Hepatocyte (in vitro differentiated cells): ENCODE measurements around the gene ZNF682. TPM values are rescaled to one million over a fixed set of nuclear protein-coding genes. Genes with fewer than 3 reads are reported as not detected.
A peak's percentile ranks its signal among the peaks of the same experiment; 100 is the strongest.
"Not testable (repeated sequence)": the region's sequence is repeated elsewhere in the genome, so short reads cannot be mapped to it uniquely, and the experiment has no call there.

ENCODE experiments used
- DNase-seq: peaks from one replicate; pipeline ENCODE4 v3.0.0-alpha.2; 2016; ENCODE audit warnings: low spot score
- H2AFZ ChIP-seq: fragments of 200-600 bp; sonication (generic); 2 replicates; pipeline ENCODE4 v1.6.0; 2016; ENCODE audit warnings: antibody characterized with exemption, mild to moderate bottlenecking
- H3K27ac ChIP-seq: fragments of 200-600 bp; sonication (generic); 2 replicates; pipeline ENCODE4 v1.5.1; 2016; ENCODE audit warnings: mild to moderate bottlenecking
- H3K27me3 ChIP-seq: fragments of 200-600 bp; sonication (generic); 2 replicates; pipeline ENCODE4 v1.6.1; 2016
- H3K36me3 ChIP-seq: fragments of 200-600 bp; sonication (generic); replicated peaks from 2 replicates; pipeline ENCODE4 v1.5.1; 2016; ENCODE audit warnings: low read depth; ENCODE audit not compliant: insufficient read depth
- H3K4me1 ChIP-seq: fragments of 200-600 bp; sonication (generic); 2 replicates; pipeline ENCODE4 v1.5.1; 2016; ENCODE audit warnings: mild to moderate bottlenecking, moderate library complexity; ENCODE audit not compliant: insufficient read depth
- H3K4me2 ChIP-seq: fragments of 200-600 bp; sonication (generic); 2 replicates; pipeline ENCODE4 v1.6.0; 2016
- H3K4me3 ChIP-seq: fragments of 200-600 bp; sonication (generic); 2 replicates; pipeline ENCODE4 v1.5.1; 2016; ENCODE audit warnings: mild to moderate bottlenecking
- H3K79me2 ChIP-seq: fragments of 200-600 bp; sonication (generic); 2 replicates; pipeline ENCODE4 v1.6.0; 2017; ENCODE audit warnings: mild to moderate bottlenecking
- H3K9me2 ChIP-seq: fragments of 200-600 bp; sonication (generic); replicated peaks from 2 replicates; pipeline ENCODE4 v1.6.0; 2017; ENCODE audit warnings: mild to moderate bottlenecking; ENCODE audit not compliant: insufficient read depth
- H3K9me3 ChIP-seq: fragments of 200-600 bp; sonication (generic); 2 replicates; pipeline ENCODE4 v1.5.1; 2016; ENCODE audit warnings: low read depth, mild to moderate bottlenecking
- H4K20me1 ChIP-seq: fragments of 200-600 bp; sonication (generic); 2 replicates; pipeline ENCODE4 v1.6.0; 2016; ENCODE audit warnings: mild to moderate bottlenecking; ENCODE audit not compliant: insufficient read depth, poor library complexity, severe bottlenecking
- EZH2 ChIP-seq: fragments of 200-600 bp; sonication (generic); IDR thresholded peaks from 2 replicates; pipeline ENCODE4 v1.6.1; 2016; ENCODE audit warnings: antibody characterized with exemption, mild to moderate bottlenecking, borderline replicate concordance
- EZH2phosphoT487 ChIP-seq: fragments of 200-600 bp; sonication (generic); IDR thresholded peaks from one replicate; pipeline ENCODE4 v1.6.1; 2018; ENCODE audit warnings: antibody characterized with exemption, mild to moderate bottlenecking, low read depth, moderate library complexity; ENCODE audit not compliant: unreplicated experiment, severe bottlenecking
- WGBS: methylation state at CpG from one replicate; pipeline ENCODE4 v1.1.6; 2016; ENCODE audit warnings: low lambda C conversion rate; ENCODE audit errors: missing lambda C conversion rate; 5-methylcytosine and 5-hydroxymethylcytosine counted together
- polyA plus RNA-seq: library from polyadenylated mRNA; unstranded; fragments of >200 nt; fragmentation: Nextera tagmentation; extraction: Ambion mirVana; gene quantifications from 2 replicates; pipeline ENCODE4 v1.2.1, GENCODE V29; 2016
- total RNA-seq: library from RNA; depleted of rRNA; stranded (reverse); fragments of >200 nt; gene quantifications from 2 replicates; pipeline ENCODE4 v1.2.3, GENCODE V29; 2014
- TF ChIP-seq, protein P1 (sequence below): fragments of 200-600 bp; sonication (generic); IDR thresholded peaks from 2 replicates; pipeline ENCODE4 v1.5.1; 2016; ENCODE audit warnings: antibody characterized with exemption, mild to moderate bottlenecking; ENCODE audit not compliant: poor library complexity

Gene ZNF682
- total and polyA plus RNA-seq, 2 experiments from 2014 or later = 5.9 to 14.4 TPM

DNA sequence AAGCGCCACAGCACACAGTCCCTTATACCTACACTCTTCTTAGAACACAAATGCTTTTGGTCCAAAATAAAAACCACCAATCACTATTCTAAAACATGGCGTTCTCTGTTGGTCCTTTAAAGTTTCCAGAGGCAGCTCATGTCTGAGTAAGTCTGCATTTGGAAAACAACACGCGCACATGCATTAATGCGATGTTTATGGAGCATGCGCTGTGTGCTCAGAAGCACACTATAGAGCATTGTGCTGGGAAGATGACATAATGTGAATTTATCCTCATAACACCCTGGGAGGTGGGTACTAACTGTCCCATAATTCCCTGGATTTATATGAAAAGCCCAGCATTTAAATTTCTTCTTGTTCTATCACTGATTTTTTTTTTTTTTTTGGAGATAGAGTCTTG, 10.7 kb downstream of the ZNF682 start:
- Histone ChIP-seq H3K27ac (no peak overlapping the region), H3K36me3 (no peaks in the 10 kb centered on the region), H3K79me2 (peaks cover 6% of the 10 kb centered on the region), H3K4me2 (no peak overlapping the region), H3K9me3 (no peaks in the 10 kb centered on the region), H3K4me1 (no peaks in the 10 kb centered on the region), H3K4me3 (no peak overlapping the region), H3K27me3 (no peaks in the 10 kb centered on the region), H3K9me2 (no peaks in the 10 kb centered on the region), H2AFZ (no peak overlapping the region), H4K20me1 (no peaks in the 10 kb centered on the region)
- WGBS = over 99% methylated on average over 6 of the region's 6 CpGs
- no peak for DNase-seq
- no peak for TF ChIP-seq EZH2
- TF ChIP-seq, protein P1, sequence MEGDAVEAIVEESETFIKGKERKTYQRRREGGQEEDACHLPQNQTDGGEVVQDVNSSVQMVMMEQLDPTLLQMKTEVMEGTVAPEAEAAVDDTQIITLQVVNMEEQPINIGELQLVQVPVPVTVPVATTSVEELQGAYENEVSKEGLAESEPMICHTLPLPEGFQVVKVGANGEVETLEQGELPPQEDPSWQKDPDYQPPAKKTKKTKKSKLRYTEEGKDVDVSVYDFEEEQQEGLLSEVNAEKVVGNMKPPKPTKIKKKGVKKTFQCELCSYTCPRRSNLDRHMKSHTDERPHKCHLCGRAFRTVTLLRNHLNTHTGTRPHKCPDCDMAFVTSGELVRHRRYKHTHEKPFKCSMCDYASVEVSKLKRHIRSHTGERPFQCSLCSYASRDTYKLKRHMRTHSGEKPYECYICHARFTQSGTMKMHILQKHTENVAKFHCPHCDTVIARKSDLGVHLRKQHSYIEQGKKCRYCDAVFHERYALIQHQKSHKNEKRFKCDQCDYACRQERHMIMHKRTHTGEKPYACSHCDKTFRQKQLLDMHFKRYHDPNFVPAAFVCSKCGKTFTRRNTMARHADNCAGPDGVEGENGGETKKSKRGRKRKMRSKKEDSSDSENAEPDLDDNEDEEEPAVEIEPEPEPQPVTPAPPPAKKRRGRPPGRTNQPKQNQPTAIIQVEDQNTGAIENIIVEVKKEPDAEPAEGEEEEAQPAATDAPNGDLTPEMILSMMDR = no peak
- TF ChIP-seq EZH2phosphoT487 = no peak

- Histone ChIP-seq H3K4me2 (no peak overlapping the region), H3K9me3 (peaks cover 60% of the 10 kb centered on the region), H3K27ac (no peak overlapping the region), H3K27me3 (no peaks in the 10 kb centered on the region), H3K36me3 (peaks cover 12% of the 10 kb centered on the region), H4K20me1 (no peaks in the 10 kb centered on the region), H3K4me3 (no peak overlapping the region), H3K9me2 (no peaks in the 10 kb centered on the region), H3K4me1 (no peaks in the 10 kb centered on the region), H2AFZ (no peak overlapping the region), H3K79me2 (no peaks in the 10 kb centered on the region)
- 92% methylated on average over 2 of the region's 2 CpGs for WGBS
- no peak for TF ChIP-seq EZH2
- no peak for DNase-seq
Observed at GRCh38 chr19:20005741-20006140, 33.6 kb downstream of the ZNF682 start.

DNA sequence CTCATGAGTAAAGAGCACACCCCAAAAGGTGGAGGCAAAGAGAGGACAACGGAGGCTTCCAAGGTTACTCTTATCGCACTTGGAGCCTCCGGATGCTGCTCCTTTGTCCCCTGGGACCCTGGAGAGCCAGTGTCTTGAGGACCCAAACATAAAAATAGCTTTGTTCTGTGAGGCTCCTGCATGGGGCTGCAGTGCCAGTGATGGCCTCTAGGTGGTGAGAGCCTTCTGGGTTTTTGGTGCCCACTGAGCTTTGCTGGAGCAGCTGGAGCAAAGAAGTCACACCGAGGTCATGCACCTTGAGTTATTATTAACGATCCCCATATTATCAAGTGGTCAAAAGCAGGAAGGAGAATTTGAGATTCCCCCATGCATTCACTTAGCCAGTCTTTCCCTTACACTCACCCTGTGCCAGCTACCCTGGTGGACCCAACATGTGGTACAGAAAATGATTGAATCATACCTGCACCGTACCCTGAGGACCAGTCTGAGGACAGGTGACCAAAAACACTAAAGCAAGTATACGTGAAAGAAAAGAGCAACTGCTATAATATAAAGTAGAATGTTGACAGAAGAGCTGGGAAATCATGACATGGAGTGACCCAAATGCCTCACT, 41.5 kb downstream of the ZNF682 start:
- no peak for DNase-seq
- no peak overlapping the region for H3K27ac ChIP-seq
- no peak overlapping the region for H2AFZ ChIP-seq
- H3K36me3 ChIP-seq = no peaks in the 10 kb centered on the region
- no peaks in the 10 kb centered on the region for H4K20me1 ChIP-seq
- WGBS = 78% methylated on average over 7 of the region's 7 CpGs
- H3K4me2 ChIP-seq = no peak overlapping the region
- H3K79me2 ChIP-seq = no peaks in the 10 kb centered on the region
- H3K4me3 ChIP-seq = no peak overlapping the region
- no peaks in the 10 kb centered on the region for H3K4me1 ChIP-seq
- H3K9me3 ChIP-seq = no peaks in the 10 kb centered on the region
- H3K9me2 ChIP-seq = no peaks in the 10 kb centered on the region
- no peaks in the 10 kb centered on the region for H3K27me3 ChIP-seq
- TF ChIP-seq, protein P1 = peak; percentile 21
- no peak for TF ChIP-seq EZH2phosphoT487

DNA sequence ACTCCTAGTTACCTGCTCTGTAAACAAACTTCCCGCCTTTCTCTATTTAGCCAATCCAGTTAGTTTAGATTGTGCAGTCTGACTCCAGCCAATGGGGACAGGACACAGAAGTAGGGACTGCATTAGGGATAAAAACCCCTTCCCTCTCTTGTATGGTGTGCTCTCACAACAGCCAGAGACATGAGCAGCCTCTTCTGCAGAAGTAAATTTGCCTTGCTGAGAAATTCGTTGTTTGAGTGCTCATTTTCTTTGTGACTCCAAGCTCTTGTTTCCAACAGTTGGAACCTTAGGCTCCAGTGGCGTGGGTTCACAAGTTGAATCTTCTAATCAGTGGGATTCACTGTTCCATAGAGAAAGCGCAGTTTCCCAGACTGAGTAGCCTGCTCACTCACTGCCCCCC, 72.4 kb downstream of the ZNF682 start:
- Histone ChIP-seq H3K27me3 (no peaks in the 10 kb centered on the region), H3K4me1 (no peaks in the 10 kb centered on the region), H3K4me3 (no peak overlapping the region), H2AFZ (no peak overlapping the region), H4K20me1 (no peaks in the 10 kb centered on the region), H3K36me3 (no peaks in the 10 kb centered on the region), H3K27ac (no peak overlapping the region), H3K4me2 (no peak overlapping the region), H3K9me3 (no peaks in the 10 kb centered on the region), H3K9me2 (no peaks in the 10 kb centered on the region), H3K79me2 (no peaks in the 10 kb centered on the region)
- WGBS = 76% methylated on average over 4 of the region's 4 CpGs
- TF ChIP-seq EZH2 (no peak), EZH2phosphoT487 (no peak)
- TF ChIP-seq, protein P1 = no peak
- no peak for DNase-seq

- H3K36me3 ChIP-seq, H2AFZ ChIP-seq, H3K9me3 ChIP-seq, H3K27ac ChIP-seq, DNase-seq, H3K9me2 ChIP-seq, H3K27me3 ChIP-seq, H3K4me1 ChIP-seq, H3K4me2 ChIP-seq, H4K20me1 ChIP-seq, H3K79me2 ChIP-seq, H3K4me3 ChIP-seq: not testable (repeated sequence)
- WGBS = 81% methylated on average over 3 of the region's 3 CpGs
Observed at GRCh38 chr19:19966126-19966525, 73.2 kb downstream of the ZNF682 start.
